ENCODE measurements around the gene NRDE2.

GRCh38 chr14:90378249-90378648 lies 46.5 kb upstream of the NRDE2 start:
- TF ChIP-seq CTCF (IDR thresholded peaks at IDR 0.05) (no peak), POLR2AphosphoS5 (IDR thresholded peaks at IDR 0.05) (no peak), POLR2A (IDR thresholded peaks at IDR 0.05) (no peak)

Measured in transverse colon (tissue), 4 donors.